Measurements from ENCODE around the gene FXR2.

The FXR2 gene

GRCh38 chr17:7550344-7550743 lies 64.4 kb downstream of the FXR2 start:
- no peak for DNase-seq (ENCODE audit: low read depth)

GRCh38 chr17:7549401-7550055 lies 65.2 kb downstream of the FXR2 start:
- no peak for DNase-seq (ENCODE audit: low read depth)

DNA sequence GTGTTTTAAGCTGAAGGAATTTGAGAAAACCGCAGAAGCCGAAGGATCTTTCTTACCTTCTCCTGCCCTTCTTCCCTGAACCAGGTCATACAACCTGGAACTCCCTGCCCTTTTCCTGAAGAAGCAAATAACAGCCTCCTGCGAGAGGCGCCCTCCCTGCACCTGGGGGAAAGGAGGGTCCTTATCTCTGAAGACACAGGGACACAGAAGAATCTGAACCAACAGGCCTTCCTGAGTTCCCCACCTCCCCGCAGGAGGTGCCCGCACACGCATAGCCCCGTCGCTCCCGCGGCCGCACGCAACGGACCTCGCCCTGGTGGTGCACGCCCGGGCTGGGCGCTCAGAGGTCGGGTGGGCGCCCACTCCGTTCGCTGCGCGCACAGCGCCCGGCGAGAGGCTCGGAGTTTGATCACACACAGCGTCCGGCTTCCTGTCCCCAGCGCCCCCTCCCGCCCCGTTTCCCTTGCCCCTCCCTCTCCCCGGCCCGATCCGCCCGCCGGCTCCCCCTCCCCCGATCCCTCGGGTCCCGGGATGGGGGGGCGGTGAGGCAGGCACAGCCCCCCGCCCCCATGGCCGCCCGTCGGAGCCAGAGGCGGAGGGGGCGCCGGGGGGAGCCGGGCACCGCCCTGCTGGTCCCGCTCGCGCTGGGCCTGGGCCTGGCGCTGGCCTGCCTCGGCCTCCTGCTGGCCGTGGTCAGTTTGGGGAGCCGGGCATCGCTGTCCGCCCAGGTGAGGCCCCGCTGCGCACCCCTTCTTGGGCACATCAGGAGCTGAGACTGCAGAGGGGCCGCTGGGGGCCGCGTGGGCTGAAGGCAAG lies 65.9 kb downstream of the FXR2 start, which contains the start of gene TNFSF12:
Gene TNFSF12, plus strand, starts transcription at position 474 of the 816 bp plus-strand sequence. Its CDS starts 96 bp downstream, at position 570.
- DNase-seq (ENCODE audit: low read depth), result peak; percentile 34

GRCh38 chr17:7544911-7545310 lies 69.8 kb downstream of the FXR2 start:
- no peak for DNase-seq (ENCODE audit: low read depth)
